ENCODE measurements around the gene APOL3.

GRCh38 chr22:36129071-36129470 is 31.5 kb downstream of the APOL3 start:
- TF ChIP-seq CTCF (CRISPR knock-in tag; IDR thresholded peaks at IDR 0.05) (no peak), ELF4 (CRISPR knock-in tag; IDR thresholded peaks at IDR 0.05; ENCODE audit: borderline replicate concordance) (no peak), POLR2A (IDR thresholded peaks at IDR 0.05; ENCODE audit: insufficient read depth in 1 of 2, low read depth in 2 of 2, low read length in 2 of 2) (no peak), KLF15 (CRISPR knock-in tag; IDR thresholded peaks at IDR 0.05; ENCODE audit: borderline replicate concordance) (no peak), EZH2 (conservative IDR thresholded peaks at IDR 0.05; ENCODE audit: low read depth, low read length) (no peak), EP300 (IDR thresholded peaks at IDR 0.05; ENCODE audit: low read depth in 2 of 2, low read length in 2 of 2) (no peak), EP300 (CRISPR knock-in tag; IDR thresholded peaks at IDR 0.05; ENCODE audit: borderline replicate concordance) (no peak), NR2C2 (CRISPR knock-in tag; IDR thresholded peaks at IDR 0.05; ENCODE audit: borderline replicate concordance) (no peak), ZNF367 (CRISPR knock-in tag; IDR thresholded peaks at IDR 0.05; ENCODE audit: borderline replicate concordance) (no peak), XBP1 (CRISPR knock-in tag; IDR thresholded peaks at IDR 0.05) (no peak), POLR2AphosphoS5 (IDR thresholded peaks at IDR 0.05; ENCODE audit: low read depth, low read length) (no peak), GABPA (IDR thresholded peaks at IDR 0.05; ENCODE audit: low read depth, low read length) (no peak), GABPA (CRISPR knock-in tag; IDR thresholded peaks at IDR 0.05; ENCODE audit: low read depth) (no peak), MYNN (CRISPR knock-in tag; IDR thresholded peaks at IDR 0.05; ENCODE audit: low read depth) (no peak), ZNF766 (CRISPR knock-in tag; IDR thresholded peaks at IDR 0.05; ENCODE audit: borderline replicate concordance) (no peak)

Measured in HepG2 (cell line).